ENCODE data around the gene SNCB. TPM values are rescaled to one million over a fixed set of nuclear protein-coding genes. Genes with fewer than 3 reads are reported as not detected.

SNCB gene
- total RNA-seq, 4 donors from 2014 or later, result not detected

DNA sequence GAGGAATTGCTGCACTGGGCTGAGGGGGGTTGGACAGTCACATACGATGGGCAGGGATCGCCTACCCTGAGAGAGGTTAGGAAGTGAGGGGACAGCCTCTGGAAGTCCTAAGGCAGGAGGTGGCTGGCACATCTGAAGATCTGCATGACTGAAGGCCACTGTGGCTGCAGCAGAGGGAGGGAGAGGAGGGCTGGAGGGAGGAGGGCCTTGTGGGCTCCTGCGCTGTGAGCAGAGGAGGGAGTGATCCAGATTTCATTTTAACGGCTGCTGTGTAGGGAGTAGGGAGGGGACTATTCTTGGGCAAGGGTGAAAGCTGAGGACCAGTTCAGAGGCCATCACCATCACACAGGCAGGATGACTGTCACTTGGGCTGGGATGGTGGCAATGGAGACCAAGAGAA is 7.2 kb upstream of the SNCB start:
- no peak for DNase-seq (ENCODE audit: low spot score in 2 of 2)
- Histone ChIP-seq H3K9me3 (no peaks in the 10 kb centered on the region), H3K27me3 (peaks cover 0 to 14% of the 10 kb centered on the region in 2 donors), H3K36me3 (no peaks in the 10 kb centered on the region), H3K4me3 (no peak overlapping the region), H3K27ac (no peak overlapping the region), H3K4me1 (no peaks in the 10 kb centered on the region)
- TF ChIP-seq, protein P1, sequence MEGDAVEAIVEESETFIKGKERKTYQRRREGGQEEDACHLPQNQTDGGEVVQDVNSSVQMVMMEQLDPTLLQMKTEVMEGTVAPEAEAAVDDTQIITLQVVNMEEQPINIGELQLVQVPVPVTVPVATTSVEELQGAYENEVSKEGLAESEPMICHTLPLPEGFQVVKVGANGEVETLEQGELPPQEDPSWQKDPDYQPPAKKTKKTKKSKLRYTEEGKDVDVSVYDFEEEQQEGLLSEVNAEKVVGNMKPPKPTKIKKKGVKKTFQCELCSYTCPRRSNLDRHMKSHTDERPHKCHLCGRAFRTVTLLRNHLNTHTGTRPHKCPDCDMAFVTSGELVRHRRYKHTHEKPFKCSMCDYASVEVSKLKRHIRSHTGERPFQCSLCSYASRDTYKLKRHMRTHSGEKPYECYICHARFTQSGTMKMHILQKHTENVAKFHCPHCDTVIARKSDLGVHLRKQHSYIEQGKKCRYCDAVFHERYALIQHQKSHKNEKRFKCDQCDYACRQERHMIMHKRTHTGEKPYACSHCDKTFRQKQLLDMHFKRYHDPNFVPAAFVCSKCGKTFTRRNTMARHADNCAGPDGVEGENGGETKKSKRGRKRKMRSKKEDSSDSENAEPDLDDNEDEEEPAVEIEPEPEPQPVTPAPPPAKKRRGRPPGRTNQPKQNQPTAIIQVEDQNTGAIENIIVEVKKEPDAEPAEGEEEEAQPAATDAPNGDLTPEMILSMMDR (IDR thresholded peaks at IDR 0.05), result no peak
- TF ChIP-seq POLR2A (IDR thresholded peaks at IDR 0.05), result no peak
- WGBS, 2 donors, result 43 to 48% methylated on average over 4 of the region's 4 CpGs

DNA sequence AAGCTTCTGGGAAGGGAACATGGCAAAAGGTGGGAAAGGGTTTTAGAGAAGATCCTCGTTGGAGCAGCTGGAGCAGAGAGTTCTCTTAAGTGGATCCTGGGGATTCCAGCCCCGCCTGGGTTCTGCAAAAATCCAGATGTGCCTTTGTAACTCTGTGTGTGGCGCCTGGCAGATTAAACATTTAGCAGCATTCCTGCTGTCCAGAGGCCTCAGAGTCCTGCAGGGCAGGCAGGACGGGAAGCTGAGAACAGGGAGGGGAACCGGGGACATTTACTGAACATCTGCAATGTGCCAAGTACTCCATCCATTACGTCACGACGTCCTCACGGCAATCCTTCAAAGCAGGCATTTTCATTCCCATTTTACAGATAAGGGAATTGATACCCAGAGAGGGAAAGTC is 6.1 kb upstream of the SNCB start:
- Histone ChIP-seq H3K4me3 (no peak overlapping the region), H3K27ac (no peak overlapping the region), H3K9me3 (no peaks in the 10 kb centered on the region), H3K4me1 (no peaks in the 10 kb centered on the region), H3K27me3 (peaks cover 0 to 25% of the 10 kb centered on the region in 2 donors), H3K36me3 (no peaks in the 10 kb centered on the region)
- WGBS, 2 donors, result 48 to 54% methylated on average over 9 of the region's 9 CpGs
- DNase-seq (ENCODE audit: low spot score in 2 of 2), result no peak
- TF ChIP-seq, protein P1 (IDR thresholded peaks at IDR 0.05), result no peak
- TF ChIP-seq EP300 (IDR thresholded peaks at IDR 0.05) (no peak), POLR2A (IDR thresholded peaks at IDR 0.05) (no peak)

GRCh38 chr5:176633598-176633997 is 3.3 kb upstream of the SNCB start:
- peaks cover 0 to 52% of the 10 kb centered on the region in 2 donors for H3K27me3 ChIP-seq
- no peaks in the 10 kb centered on the region for H3K9me3 ChIP-seq
- H3K4me3 ChIP-seq, result no peak overlapping the region
- no peaks in the 10 kb centered on the region for H3K36me3 ChIP-seq
- peaks cover 0 to 20% (median 6%) of the 10 kb centered on the region in 4 donors for H3K4me1 ChIP-seq
- no peak for DNase-seq (ENCODE audit: low spot score in 2 of 2)
- no peak overlapping the region for H3K27ac ChIP-seq
- TF ChIP-seq POLR2A (IDR thresholded peaks at IDR 0.05) (no peak), EP300 (IDR thresholded peaks at IDR 0.05) (no peak)
- TF ChIP-seq, protein P1 (IDR thresholded peaks at IDR 0.05), result no peak
- 10 to 11% methylated on average over 6 of the region's 6 CpGs for WGBS, 2 donors

- Histone ChIP-seq H3K27me3 (peaks cover 0 to 61% of the 10 kb centered on the region in 2 donors), H3K9me3 (no peaks in the 10 kb centered on the region), H3K27ac (no peak overlapping the region), H3K4me3 (no peak overlapping the region), H3K4me1 (peaks cover 0 to 20% (median 6%) of the 10 kb centered on the region in 4 donors), H3K36me3 (no peaks in the 10 kb centered on the region)
- WGBS, 2 donors, result 80 to 88% methylated on average over 2 of the region's 2 CpGs
- DNase-seq (ENCODE audit: low spot score in 2 of 2), result no peak
- TF ChIP-seq EP300 (IDR thresholded peaks at IDR 0.05) (no peak), POLR2A (IDR thresholded peaks at IDR 0.05) (no peak)
Measured at GRCh38 chr5:176632745-176633144, 2.4 kb upstream of the SNCB start.

GRCh38 chr5:176631383-176632200 is 1.3 kb upstream of the SNCB start:
- no peaks in the 10 kb centered on the region for H3K9me3 ChIP-seq
- 76 to 80% methylated on average over 7 of the region's 7 CpGs for WGBS, 2 donors
- peaks cover 0 to 72% of the 10 kb centered on the region in 2 donors for H3K27me3 ChIP-seq
- H3K4me3 ChIP-seq, result no peak overlapping the region
- no peak for DNase-seq (ENCODE audit: low spot score in 2 of 2)
- H3K4me1 ChIP-seq, result peaks cover 0 to 20% (median 6%) of the 10 kb centered on the region in 4 donors
- H3K36me3 ChIP-seq, result no peaks in the 10 kb centered on the region
- TF ChIP-seq, protein P1 (IDR thresholded peaks at IDR 0.05), result no peak
- TF ChIP-seq POLR2A (IDR thresholded peaks at IDR 0.05), result no peak
- no peak for TF ChIP-seq EP300 (IDR thresholded peaks at IDR 0.05)
- H3K27ac ChIP-seq, result no peak overlapping the region
